RWPE2 (cell line): Measurements from ENCODE around the gene SLC6A6.

Source experiments
- ATAC-seq: fragments of 200-7000 bp; cut with Tn5 transposase; 3 replicates; pipeline ENCODE4 v1.9.1; 2021; ENCODE audit warnings: low read depth
- DNase-seq: peaks from one replicate; pipeline ENCODE4 v3.0.0-alpha.2; 2020; ENCODE audit warnings: low spot score
- H3K27ac ChIP-seq: fragments of 450-650 bp; 2 replicates; pipeline ENCODE4 v1.5.1; 2017; ENCODE audit warnings: mild to moderate bottlenecking; ENCODE audit not compliant: poor library complexity, severe bottlenecking
- H3K27me3 ChIP-seq: fragments of 250-450 bp; sonication (Bioruptor Pico); 2 replicates; pipeline ENCODE4 v1.5.1; 2021; ENCODE audit warnings: mild to moderate bottlenecking, moderate library complexity; ENCODE audit not compliant: insufficient read depth, poor library complexity, severe bottlenecking
- H3K36me3 ChIP-seq: fragments of 250-450 bp; sonication (Bioruptor Pico); 2 replicates; pipeline ENCODE4 v1.5.1; 2020; ENCODE audit warnings: low read depth, mild to moderate bottlenecking, moderate library complexity
- H3K4me1 ChIP-seq: fragments of 250-450 bp; sonication (Bioruptor Pico); 2 replicates; pipeline ENCODE4 v1.5.1; 2021; ENCODE audit warnings: mild to moderate bottlenecking, moderate library complexity; ENCODE audit not compliant: insufficient read depth, poor library complexity, severe bottlenecking
- H3K4me3 ChIP-seq: fragments of 250-450 bp; sonication (Bioruptor Pico); 2 replicates; pipeline ENCODE4 v1.5.1; 2021; ENCODE audit warnings: mild to moderate bottlenecking, moderate library complexity; ENCODE audit not compliant: severe bottlenecking
- H3K9me3 ChIP-seq: fragments of 250-450 bp; sonication (Bioruptor Pico); 2 replicates; pipeline ENCODE4 v1.5.1; 2021; ENCODE audit warnings: mild to moderate bottlenecking, moderate library complexity; ENCODE audit not compliant: severe bottlenecking
- TF ChIP-seq, protein P1 (sequence below): fragments of 450-650 bp; IDR thresholded peaks from one replicate; pipeline ENCODE4 v1.5.1; 2017; ENCODE audit warnings: mild to moderate bottlenecking, moderate library complexity; ENCODE audit not compliant: poor library complexity, severe bottlenecking

SLC6A6 gene

DNA sequence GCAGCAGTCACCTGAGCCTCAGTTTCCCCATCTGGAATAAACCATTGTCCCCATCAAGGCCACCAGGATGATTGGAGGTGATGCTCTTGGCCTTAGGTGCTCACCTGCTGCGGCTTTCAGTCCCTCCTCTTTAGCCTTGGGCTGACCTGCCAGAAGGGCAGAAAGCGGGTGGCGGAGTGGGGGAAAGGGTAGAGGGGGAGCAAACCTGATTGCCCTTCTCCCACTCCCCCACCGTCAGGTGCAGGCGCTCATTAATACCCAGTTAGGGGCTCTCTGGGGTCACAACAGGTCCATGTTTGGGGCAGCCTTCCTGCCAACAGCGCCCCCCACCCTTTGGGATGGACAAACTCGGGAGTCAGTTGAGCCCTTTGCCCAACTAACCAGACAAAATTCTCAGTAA is 87.2 kb downstream of the SLC6A6 start:
- Histone ChIP-seq H3K4me3 (no peak overlapping the region), H3K27ac (peak overlapping the region; percentile 39), H3K27me3 (no peaks in the 10 kb centered on the region), H3K36me3 (no peaks in the 10 kb centered on the region), H3K9me3 (no peaks in the 10 kb centered on the region), H3K4me1 (peaks cover 23% of the 10 kb centered on the region)
- no peak for DNase-seq
- TF ChIP-seq, protein P1, sequence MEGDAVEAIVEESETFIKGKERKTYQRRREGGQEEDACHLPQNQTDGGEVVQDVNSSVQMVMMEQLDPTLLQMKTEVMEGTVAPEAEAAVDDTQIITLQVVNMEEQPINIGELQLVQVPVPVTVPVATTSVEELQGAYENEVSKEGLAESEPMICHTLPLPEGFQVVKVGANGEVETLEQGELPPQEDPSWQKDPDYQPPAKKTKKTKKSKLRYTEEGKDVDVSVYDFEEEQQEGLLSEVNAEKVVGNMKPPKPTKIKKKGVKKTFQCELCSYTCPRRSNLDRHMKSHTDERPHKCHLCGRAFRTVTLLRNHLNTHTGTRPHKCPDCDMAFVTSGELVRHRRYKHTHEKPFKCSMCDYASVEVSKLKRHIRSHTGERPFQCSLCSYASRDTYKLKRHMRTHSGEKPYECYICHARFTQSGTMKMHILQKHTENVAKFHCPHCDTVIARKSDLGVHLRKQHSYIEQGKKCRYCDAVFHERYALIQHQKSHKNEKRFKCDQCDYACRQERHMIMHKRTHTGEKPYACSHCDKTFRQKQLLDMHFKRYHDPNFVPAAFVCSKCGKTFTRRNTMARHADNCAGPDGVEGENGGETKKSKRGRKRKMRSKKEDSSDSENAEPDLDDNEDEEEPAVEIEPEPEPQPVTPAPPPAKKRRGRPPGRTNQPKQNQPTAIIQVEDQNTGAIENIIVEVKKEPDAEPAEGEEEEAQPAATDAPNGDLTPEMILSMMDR: no peak
- ATAC-seq: no peak

DNA sequence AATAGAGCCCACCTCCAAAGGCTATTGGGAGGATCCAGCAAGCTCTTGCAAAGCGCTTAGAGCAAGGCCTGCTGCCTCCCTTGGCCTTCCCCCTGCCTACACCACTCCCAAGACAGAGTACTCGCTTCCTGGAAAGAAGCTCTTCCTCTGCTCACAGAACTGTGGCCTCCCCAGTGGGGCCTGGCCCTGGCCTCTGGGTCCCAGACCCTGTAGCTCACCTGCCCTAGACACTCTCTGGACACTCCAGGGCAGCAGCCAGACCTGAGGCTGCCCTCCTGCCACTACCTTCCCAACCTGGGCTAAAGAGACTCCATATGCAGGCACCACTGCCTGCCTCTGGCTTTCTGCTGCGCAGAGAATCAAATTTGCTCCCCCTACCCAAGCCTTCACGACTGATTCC is 87.8 kb downstream of the SLC6A6 start:
- H3K27ac ChIP-seq: no peak overlapping the region
- DNase-seq: no peak
- no peaks in the 10 kb centered on the region for H3K9me3 ChIP-seq
- no peak for ATAC-seq
- H3K4me3 ChIP-seq: no peak overlapping the region
- peaks cover 23% of the 10 kb centered on the region for H3K4me1 ChIP-seq
- TF ChIP-seq, protein P1: no peak
- H3K27me3 ChIP-seq: no peaks in the 10 kb centered on the region
- no peaks in the 10 kb centered on the region for H3K36me3 ChIP-seq

DNA sequence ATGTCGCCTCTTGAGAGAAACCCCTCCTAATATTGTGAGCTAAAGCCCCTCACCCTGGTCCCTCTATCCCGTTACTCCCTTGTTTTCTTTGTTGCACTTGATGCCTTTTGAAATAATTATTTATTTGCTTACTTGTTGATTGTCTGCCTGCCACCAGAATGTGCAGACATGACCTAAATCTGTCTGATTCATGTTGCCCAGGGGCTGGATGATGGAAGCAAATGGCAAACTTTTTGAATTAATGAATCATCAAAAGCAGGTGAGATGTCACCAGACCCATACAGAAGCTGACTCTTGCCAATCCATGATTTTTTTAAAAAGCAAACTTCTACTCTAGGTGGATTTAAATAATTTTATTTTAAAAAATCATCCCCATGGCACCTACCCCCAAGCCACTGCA is 88.4 kb downstream of the SLC6A6 start:
- DNase-seq: peak; percentile 11
- peak; percentile 51; the same call in 1 of the 3 replicates for ATAC-seq
- Histone ChIP-seq H3K4me1 (peaks cover 23% of the 10 kb centered on the region), H3K27ac (no peak overlapping the region), H3K4me3 (no peak overlapping the region), H3K36me3 (no peaks in the 10 kb centered on the region), H3K27me3 (no peaks in the 10 kb centered on the region), H3K9me3 (no peaks in the 10 kb centered on the region)
- TF ChIP-seq, protein P1: no peak

DNA sequence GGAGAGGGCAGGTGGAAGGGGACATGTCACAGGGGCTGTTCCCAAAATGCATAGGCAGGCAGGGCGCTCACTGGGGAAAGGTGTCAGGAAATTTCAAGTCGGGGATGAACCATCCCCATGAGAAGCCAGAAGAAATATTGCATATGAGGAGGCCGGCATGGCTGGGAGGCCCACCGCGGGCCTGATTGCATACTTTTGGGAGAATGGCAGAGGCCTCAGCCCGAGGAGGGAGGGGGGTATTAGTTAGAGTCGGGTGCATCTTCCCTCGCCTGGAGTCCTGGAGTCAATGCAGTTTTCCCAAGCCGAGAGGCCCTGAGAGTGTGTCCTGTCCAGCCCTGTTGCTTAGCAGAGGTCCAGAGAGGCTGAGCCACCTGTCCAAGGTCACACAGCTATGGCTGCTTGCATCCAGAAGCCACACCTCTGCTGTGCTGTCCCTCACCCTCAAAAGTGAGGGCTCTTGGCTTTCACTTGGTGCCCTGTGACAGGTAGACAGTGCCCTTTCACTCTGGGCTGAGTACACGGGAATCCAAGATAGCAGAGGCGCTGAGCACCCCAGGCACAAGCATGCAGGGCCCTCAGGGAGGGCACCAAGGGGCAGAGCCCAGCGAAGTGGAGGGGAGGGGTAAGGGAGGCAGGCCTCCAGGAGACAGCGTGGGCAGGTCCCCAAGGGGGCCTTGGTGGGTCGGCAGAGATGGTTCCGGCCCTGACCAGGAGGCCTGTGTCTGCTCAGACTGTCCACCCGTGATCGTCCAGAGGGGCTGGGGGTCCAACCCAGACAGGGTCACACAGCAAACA is 89.2 kb downstream of the SLC6A6 start:
- Histone ChIP-seq H3K4me3 (no peak overlapping the region), H3K27ac (no peak overlapping the region), H3K4me1 (peaks cover 23% of the 10 kb centered on the region), H3K36me3 (no peaks in the 10 kb centered on the region), H3K27me3 (no peaks in the 10 kb centered on the region), H3K9me3 (no peaks in the 10 kb centered on the region)
- DNase-seq (peak; percentile 43), ATAC-seq (no peak)
- TF ChIP-seq, protein P1: no peak
